NCI-H1417 treated with DMSO at 0.1 percent for 48 hours (cell line): ENCODE results near the gene KBTBD3.

Experiments
- DNase-seq: peaks from one replicate; lab custom pipeline; 2025; lab: John Stamatoyannopoulos, UW

The KBTBD3 gene

GRCh38 chr11:106001304-106002012 is 75.7 kb downstream of the KBTBD3 start:
- DNase-seq = no peak
